K562 (cell line): ENCODE measurements around the gene SRPK2. TPM values are rescaled to one million over a fixed set of nuclear protein-coding genes. Genes with fewer than 3 reads are reported as not detected.

Source experiments
- DPF2 ChIP-seq: fragments of 450-650 bp; IDR thresholded peaks from 2 replicates; pipeline ENCODE4 v1.6.1; 2016
- FOXM1 ChIP-seq, 2 experiments: fragments of 450-650 bp in 1 of 2; sonication (generic) in 1 of 2; formaldehyde crosslinking in 1 of 2; IDR thresholded peaks; 2 replicates each; pipeline versions ENCODE4 v1.6.1 to v1.9.0; 2017 to 2022; ENCODE audit warnings: low read depth in 2 of 2, mild to moderate bottlenecking in 2 of 2, missing genetic modification reagents in 1 of 2, moderate library complexity in 1 of 2
- HDAC1 ChIP-seq, 2 experiments: fragments of 450-650 bp; IDR thresholded peaks; 2 replicates each; pipeline ENCODE4 v1.6.1; 2016 to 2017; ENCODE audit warnings: inconsistent platforms in 1 of 2, mild to moderate bottlenecking in 1 of 2, moderate library complexity in 1 of 2
- KLF6 ChIP-seq: fragments of 250-450 bp; sonication (Bioruptor Pico); IDR thresholded peaks from 2 replicates; pipeline ENCODE4 v1.4.0; 2020; ENCODE audit warnings: mild to moderate bottlenecking, moderate library complexity, borderline replicate concordance
- MCM7 ChIP-seq, 2 experiments: fragments of 450-650 bp; IDR thresholded peaks; 2 replicates each; pipeline ENCODE4 v1.6.1; 2016 to 2018
- MLX ChIP-seq, 2 experiments: fragments of 450-650 bp in 1 of 2; sonication (generic) in 1 of 2; formaldehyde crosslinking; conservative IDR thresholded peaks; 2 replicates each; pipeline versions ENCODE4 v1.4.0 to v1.8.1; 2020 to 2022; ENCODE audit warnings: mild to moderate bottlenecking in 1 of 2, missing genetic modification reagents in 1 of 2
- NCOA4 ChIP-seq: fragments of 450-650 bp; IDR thresholded peaks from 2 replicates; pipeline ENCODE4 v1.6.1; 2018; ENCODE audit warnings: mild to moderate bottlenecking; ENCODE audit not compliant: partially characterized antibody
- POLR2H ChIP-seq: IDR thresholded peaks from 2 replicates; pipeline ENCODE4 v1.6.1; 2016; ENCODE audit warnings: missing genetic modification characterization, low read depth, mild to moderate bottlenecking, control low read depth, missing compliant biosample characterization, moderate library complexity
- POLR3A ChIP-seq: IDR thresholded peaks from 2 replicates; pipeline ENCODE4 v1.6.1; 2011; ENCODE audit warnings: borderline replicate concordance, mild to moderate bottlenecking, moderate library complexity; ENCODE audit not compliant: insufficient read length, insufficient read depth; ENCODE audit errors: extremely low read depth
- RAD51 ChIP-seq: fragments of 450-650 bp; IDR thresholded peaks from 2 replicates; pipeline ENCODE4 v1.7.1; 2016; ENCODE audit warnings: low read depth, mild to moderate bottlenecking, borderline replicate concordance
- RBBP5 ChIP-seq: fragments of 200-600 bp; sonication (generic); IDR thresholded peaks from 2 replicates; pipeline ENCODE4 v1.6.1; 2012; ENCODE audit warnings: borderline replicate concordance, mild to moderate bottlenecking, low read length, control low read depth, inconsistent platforms; ENCODE audit not compliant: insufficient read depth, poor library complexity, severe bottlenecking
- RBM14 ChIP-seq: fragments of 200-400 bp; formaldehyde crosslinking; IDR thresholded peaks from 2 replicates; pipeline ENCODE4 v1.6.1; 2018; ENCODE audit warnings: low read depth, mild to moderate bottlenecking, low read length, moderate library complexity, borderline replicate concordance; ENCODE audit not compliant: insufficient read depth
- SMARCA4 ChIP-seq: fragments of 450-650 bp; IDR thresholded peaks from 2 replicates; pipeline ENCODE4 v1.6.1; 2016
- ZFPM2 ChIP-seq: fragments of 250-450 bp; sonication (Bioruptor Pico); IDR thresholded peaks from 2 replicates; pipeline ENCODE4 v1.5.1; 2022; ENCODE audit warnings: mild to moderate bottlenecking
- ZKSCAN8 ChIP-seq: fragments of 200-800 bp; sonication (Bioruptor generic); IDR thresholded peaks from 2 replicates; pipeline ENCODE4 v1.6.1; 2016; ENCODE audit warnings: missing genetic modification characterization, missing compliant biosample characterization
- ZNF224 ChIP-seq: sonication (generic); formaldehyde crosslinking; IDR thresholded peaks from 2 replicates; pipeline ENCODE4 v1.8.0; 2022; ENCODE audit warnings: mild to moderate bottlenecking, missing genetic modification reagents
- ZNF445 ChIP-seq: fragments of 250-450 bp; sonication (Bioruptor Pico); IDR thresholded peaks from 2 replicates; pipeline ENCODE4 v1.4.0; 2020; ENCODE audit warnings: low read depth, mild to moderate bottlenecking, moderate library complexity
- ZNF696 ChIP-seq: fragments of 250-450 bp; sonication (Bioruptor Pico); conservative IDR thresholded peaks from 2 replicates; pipeline ENCODE4 v1.4.0; 2020; ENCODE audit warnings: mild to moderate bottlenecking, moderate library complexity
- polyA plus RNA-seq, 8 experiments: library from polyadenylated mRNA; depleted of rRNA in 4 of 8; stranded (reverse) in 5 of 8; unstranded in 3 of 8; fragments of >200 nt; fragmentation: Nextera tagmentation in 2 of 8; fragmentation: Illumina TruSeq in 1 of 8; extraction: Ambion mirVana in 2 of 8; extraction: Trizol in 1 of 8; gene quantifications; 2 replicates each; pipeline versions ENCODE4 v1.2.1 to v1.2.3, GENCODE V29; 2011 to 2014; ENCODE audit warnings: inconsistent platforms in 1 of 8, missing spikeins in 1 of 8
- total RNA-seq, 7 experiments: library from RNA; depleted of rRNA in 6 of 7; stranded (reverse); fragments of >200 nt in 6 of 7; fragmentation: Illumina TruSeq in 2 of 7; extraction: Trizol in 2 of 7; gene quantifications; 2 replicates each; pipeline versions ENCODE4 v1.2.1 to v1.2.3, GENCODE V29; 2011 to 2021; ENCODE audit warnings: low replicate concordance in 1 of 7
- TF ChIP-seq, protein P1 (sequence below): fragments of 250-450 bp; sonication (Bioruptor Pico); IDR thresholded peaks from 2 replicates; pipeline ENCODE4 v1.5.1; 2021; ENCODE audit warnings: mild to moderate bottlenecking
- TF ChIP-seq, protein P2 (sequence below): fragments of 250-450 bp; sonication (Bioruptor Pico); IDR thresholded peaks from 2 replicates; pipeline ENCODE4 v1.9.0; 2021; ENCODE audit warnings: mild to moderate bottlenecking
- TF ChIP-seq, protein P3 (sequence below): fragments of 150-350 bp; IDR thresholded peaks from 2 replicates; pipeline ENCODE4 v1.6.1; 2014; ENCODE audit warnings: low read depth, mild to moderate bottlenecking, low read length, borderline replicate concordance

Gene SRPK2
- total and polyA plus RNA-seq, 9 of the 15 experiments (the other 6 are each of a cell fraction or from before 2014, with no cell fraction given): 21.5 to 44.7 (median 33.3) TPM

DNA sequence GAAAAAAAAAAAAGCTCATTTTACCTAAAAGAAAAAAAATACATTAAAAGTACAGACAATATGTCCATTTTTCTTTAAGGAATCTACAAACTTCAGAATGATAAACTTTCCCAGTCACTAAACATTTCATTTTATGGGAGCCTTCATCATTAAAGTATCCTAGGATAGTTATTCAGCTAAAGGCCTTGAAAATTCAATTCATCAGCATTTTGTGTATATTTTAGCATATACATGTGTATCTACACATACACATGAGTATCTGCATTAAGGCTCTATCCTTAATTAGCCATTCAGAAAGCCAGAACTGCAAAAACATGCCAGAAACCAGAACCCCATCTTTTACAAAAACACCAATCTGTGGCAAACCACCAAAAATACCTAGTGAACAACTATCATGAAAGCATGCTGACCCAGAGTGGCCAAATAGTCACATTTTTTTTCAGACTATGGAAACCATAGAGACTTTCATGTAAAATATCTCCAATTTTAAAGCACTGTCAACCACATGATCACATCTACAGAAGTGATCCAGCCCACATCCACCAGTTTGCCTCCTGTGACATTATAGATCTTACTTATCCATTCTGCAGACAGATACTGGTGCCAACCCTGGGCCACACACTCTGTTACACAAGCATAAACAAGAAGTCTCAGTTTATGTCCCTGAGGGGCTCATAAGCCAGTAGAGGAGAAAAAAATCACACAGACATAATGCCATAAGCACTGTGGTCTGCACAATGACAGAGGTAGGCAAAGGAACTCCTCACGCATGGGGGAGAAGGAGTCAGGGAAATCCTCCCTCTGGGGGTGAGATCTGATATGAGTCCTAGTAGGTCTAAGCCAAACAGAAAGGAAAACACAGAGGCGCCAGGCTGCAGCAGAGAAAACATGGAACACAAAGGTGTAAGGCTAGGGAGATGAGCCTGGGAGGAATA is 79.2 kb downstream of the SRPK2 start (continued):
- TF ChIP-seq, protein P1, sequence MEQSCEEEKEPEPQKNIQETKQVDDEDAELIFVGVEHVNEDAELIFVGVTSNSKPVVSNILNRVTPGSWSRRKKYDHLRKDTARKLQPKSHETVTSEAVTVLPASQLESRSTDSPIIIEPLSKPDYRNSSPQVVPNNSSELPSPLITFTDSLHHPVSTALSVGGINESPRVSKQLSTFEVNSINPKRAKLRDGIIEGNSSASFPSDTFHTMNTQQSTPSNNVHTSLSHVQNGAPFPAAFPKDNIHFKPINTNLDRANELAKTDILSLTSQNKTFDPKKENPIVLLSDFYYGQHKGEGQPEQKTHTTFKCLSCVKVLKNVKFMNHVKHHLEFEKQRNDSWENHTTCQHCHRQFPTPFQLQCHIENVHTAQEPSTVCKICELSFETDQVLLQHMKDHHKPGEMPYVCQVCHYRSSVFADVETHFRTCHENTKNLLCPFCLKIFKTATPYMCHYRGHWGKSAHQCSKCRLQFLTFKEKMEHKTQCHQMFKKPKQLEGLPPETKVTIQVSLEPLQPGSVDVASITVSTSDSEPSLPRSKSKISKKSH: no peak
- 0 out of 4 replicates have a peak, but pooled peaks of 1 of the 2 experiments have one; percentile 21 for TF ChIP-seq HDAC1 (IDR thresholded peaks at IDR 0.05)
- TF ChIP-seq ZFPM2 (CRISPR knock-in tag): no peak
- no peak for TF ChIP-seq ZKSCAN8 (CRISPR knock-in tag)
- TF ChIP-seq FOXM1 (IDR thresholded peaks at IDR 0.05; ENCODE audit: low read depth): no peak
- no peak for TF ChIP-seq FOXM1 (CRISPR knock-in tag; IDR thresholded peaks at IDR 0.05; ENCODE audit: low read depth)
- no peak for TF ChIP-seq KLF6 (CRISPR knock-in tag)
- no peak for TF ChIP-seq POLR2H (tag)
- no peak for TF ChIP-seq RBM14
- no peak for TF ChIP-seq DPF2
- TF ChIP-seq RAD51: no peak
- TF ChIP-seq MLX (CRISPR knock-in tag; conservative IDR thresholded peaks at IDR 0.05): no peak
- TF ChIP-seq, protein P2, sequence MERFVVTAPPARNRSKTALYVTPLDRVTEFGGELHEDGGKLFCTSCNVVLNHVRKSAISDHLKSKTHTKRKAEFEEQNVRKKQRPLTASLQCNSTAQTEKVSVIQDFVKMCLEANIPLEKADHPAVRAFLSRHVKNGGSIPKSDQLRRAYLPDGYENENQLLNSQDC (CRISPR knock-in tag): no peak
- TF ChIP-seq RBBP5: no peak
- TF ChIP-seq POLR3A: no peak
- TF ChIP-seq ZNF224 (CRISPR knock-in tag): 0 out of 2 replicates have a peak, but pooled peaks have one; percentile 28
- no peak for TF ChIP-seq NCOA4
- TF ChIP-seq SMARCA4: peak; percentile 46; the same call in 1 of the 2 replicates
- TF ChIP-seq, protein P3, sequence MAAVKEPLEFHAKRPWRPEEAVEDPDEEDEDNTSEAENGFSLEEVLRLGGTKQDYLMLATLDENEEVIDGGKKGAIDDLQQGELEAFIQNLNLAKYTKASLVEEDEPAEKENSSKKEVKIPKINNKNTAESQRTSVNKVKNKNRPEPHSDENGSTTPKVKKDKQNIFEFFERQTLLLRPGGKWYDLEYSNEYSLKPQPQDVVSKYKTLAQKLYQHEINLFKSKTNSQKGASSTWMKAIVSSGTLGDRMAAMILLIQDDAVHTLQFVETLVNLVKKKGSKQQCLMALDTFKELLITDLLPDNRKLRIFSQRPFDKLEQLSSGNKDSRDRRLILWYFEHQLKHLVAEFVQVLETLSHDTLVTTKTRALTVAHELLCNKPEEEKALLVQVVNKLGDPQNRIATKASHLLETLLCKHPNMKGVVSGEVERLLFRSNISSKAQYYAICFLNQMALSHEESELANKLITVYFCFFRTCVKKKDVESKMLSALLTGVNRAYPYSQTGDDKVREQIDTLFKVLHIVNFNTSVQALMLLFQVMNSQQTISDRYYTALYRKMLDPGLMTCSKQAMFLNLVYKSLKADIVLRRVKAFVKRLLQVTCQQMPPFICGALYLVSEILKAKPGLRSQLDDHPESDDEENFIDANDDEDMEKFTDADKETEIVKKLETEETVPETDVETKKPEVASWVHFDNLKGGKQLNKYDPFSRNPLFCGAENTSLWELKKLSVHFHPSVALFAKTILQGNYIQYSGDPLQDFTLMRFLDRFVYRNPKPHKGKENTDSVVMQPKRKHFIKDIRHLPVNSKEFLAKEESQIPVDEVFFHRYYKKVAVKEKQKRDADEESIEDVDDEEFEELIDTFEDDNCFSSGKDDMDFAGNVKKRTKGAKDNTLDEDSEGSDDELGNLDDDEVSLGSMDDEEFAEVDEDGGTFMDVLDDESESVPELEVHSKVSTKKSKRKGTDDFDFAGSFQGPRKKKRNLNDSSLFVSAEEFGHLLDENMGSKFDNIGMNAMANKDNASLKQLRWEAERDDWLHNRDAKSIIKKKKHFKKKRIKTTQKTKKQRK: no peak
- TF ChIP-seq ZNF445: no peak
- no peak for TF ChIP-seq ZNF696 (CRISPR knock-in tag)
- no peak for TF ChIP-seq MCM7 (IDR thresholded peaks at IDR 0.05)
